ENCODE data around the gene TENM4. TPM values are rescaled to one million over a fixed set of nuclear protein-coding genes. Genes with fewer than 3 reads are reported as not detected.

Gene TENM4
- total RNA-seq, 4 donors from 2014 or later = 5.5 to 12.3 (median 8.9) TPM

DNA sequence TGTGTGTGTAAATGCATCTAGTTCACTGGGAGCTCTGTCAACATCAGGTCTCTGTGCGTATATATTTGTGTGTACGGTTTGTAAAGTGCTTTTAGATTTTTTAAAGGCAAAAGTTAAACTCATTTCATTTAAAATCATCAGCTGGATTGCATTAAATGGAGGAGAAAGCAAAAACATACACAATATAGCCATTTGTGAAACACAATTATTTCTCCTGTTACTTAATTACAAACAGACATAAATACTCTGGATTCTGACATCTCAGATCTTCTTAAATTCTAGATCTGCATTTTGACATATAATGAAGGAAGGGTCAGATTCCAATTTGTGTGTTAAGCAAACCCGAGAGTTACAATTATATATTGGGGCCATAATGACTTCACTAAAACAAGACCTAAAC lies 590.8 kb downstream of the TENM4 start:
- 85 to 96% methylated on average over 3 of the region's 3 CpGs for WGBS, 2 donors (ENCODE audit: low coverage in 1 of 2)
- no peak for ATAC-seq
- H3K9me3 ChIP-seq = no peaks in the 10 kb centered on the region
- no peak overlapping the region for H3K27ac ChIP-seq
- no peak overlapping the region for H3K4me3 ChIP-seq
- H3K27me3 ChIP-seq = no peaks in the 10 kb centered on the region
- no peaks in the 10 kb centered on the region for H3K4me1 ChIP-seq
- peaks cover 0 to 5% of the 10 kb centered on the region in 2 donors for H3K36me3 ChIP-seq
- TF ChIP-seq POLR2A (IDR thresholded peaks at IDR 0.05) (no peak), CTCF (IDR thresholded peaks at IDR 0.05) (no peak), EP300 (IDR thresholded peaks at IDR 0.05) (no peak), POLR2AphosphoS5 (IDR thresholded peaks at IDR 0.05) (no peak)

DNA sequence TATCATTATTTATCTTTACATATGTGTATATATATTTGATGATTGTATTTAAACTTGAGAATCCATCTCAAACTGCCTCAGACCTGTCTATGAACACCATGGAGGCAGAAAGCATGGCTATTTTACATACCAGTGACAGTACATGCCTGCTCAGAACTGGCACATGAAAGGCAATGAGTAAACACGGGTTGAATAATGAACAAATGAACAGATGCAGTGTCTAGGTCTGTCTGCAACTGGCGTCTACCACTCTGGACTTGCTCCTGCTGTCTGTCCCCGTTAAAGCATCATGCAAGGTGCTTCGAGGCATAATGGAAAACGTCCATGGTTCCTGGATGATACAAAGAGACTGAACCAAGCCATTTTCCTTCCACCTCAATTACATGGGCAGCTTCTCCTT lies 594.6 kb downstream of the TENM4 start:
- WGBS, 2 donors (ENCODE audit: low coverage in 1 of 2) = 76 to 82% methylated on average over 4 to 5 of the region's 5 CpGs
- no peak for ATAC-seq
- TF ChIP-seq EP300 (IDR thresholded peaks at IDR 0.05) (no peak), POLR2AphosphoS5 (IDR thresholded peaks at IDR 0.05) (no peak), CTCF (IDR thresholded peaks at IDR 0.05) (no peak), POLR2A (IDR thresholded peaks at IDR 0.05) (no peak)

GRCh38 chr11:78845496-78845895 lies 595.3 kb downstream of the TENM4 start:
- H3K27ac ChIP-seq = no peak overlapping the region
- H3K36me3 ChIP-seq = no peaks in the 10 kb centered on the region
- H3K27me3 ChIP-seq = no peaks in the 10 kb centered on the region
- H3K9me3 ChIP-seq = no peaks in the 10 kb centered on the region
- 75 to 93% methylated on average over 3 to 5 of the region's 6 CpGs for WGBS, 2 donors (ENCODE audit: low coverage in 1 of 2)
- no peak overlapping the region for H3K4me3 ChIP-seq
- ATAC-seq = no peak
- peaks cover 0 to 10% (median 3%) of the 10 kb centered on the region in 3 donors for H3K4me1 ChIP-seq
- TF ChIP-seq CTCF (IDR thresholded peaks at IDR 0.05) (no peak), POLR2AphosphoS5 (IDR thresholded peaks at IDR 0.05) (no peak), EP300 (IDR thresholded peaks at IDR 0.05) (no peak), POLR2A (IDR thresholded peaks at IDR 0.05) (no peak)

More for the DNA sequence above, 594.6 kb downstream of the TENM4 start:
- Histone ChIP-seq H3K27me3 (no peaks in the 10 kb centered on the region), H3K9me3 (no peaks in the 10 kb centered on the region), H3K4me3 (no peak overlapping the region), H3K4me1 (peaks cover 0 to 2% (median 0%) of the 10 kb centered on the region in 3 donors), H3K36me3 (no peaks in the 10 kb centered on the region), H3K27ac (no peak overlapping the region)

DNA sequence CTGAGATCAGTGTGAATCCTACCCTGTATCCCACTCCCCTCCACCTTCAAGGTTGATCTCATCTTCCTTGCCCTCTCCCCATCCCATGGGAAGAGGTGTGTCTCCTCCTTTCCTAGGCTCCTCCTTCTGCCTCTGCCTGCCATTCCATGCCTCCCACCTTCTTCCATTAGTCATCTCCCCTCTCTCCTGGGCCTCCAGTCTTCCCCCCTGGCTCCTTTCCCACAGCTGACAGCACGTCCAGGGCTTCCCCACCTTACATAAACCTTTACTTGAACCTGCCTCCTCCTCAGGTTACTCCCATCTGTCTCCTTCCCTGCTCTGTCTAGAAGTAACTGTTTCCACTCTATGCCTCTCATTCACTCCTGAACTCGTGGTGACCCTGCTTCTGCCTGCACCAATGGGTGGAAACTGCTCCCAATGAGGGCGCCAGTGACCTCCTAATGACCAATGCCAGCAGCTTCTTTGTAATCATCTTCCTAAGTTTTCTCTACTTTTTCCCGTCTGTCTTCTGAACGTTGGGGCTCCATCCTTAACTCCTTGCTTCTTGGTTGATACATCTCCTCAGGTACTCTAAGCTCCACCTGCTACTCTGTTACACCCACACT lies 599.3 kb downstream of the TENM4 start:
- Histone ChIP-seq H3K27ac (peak overlapping the region in 3 of 4 donors; percentile 50 to 69 (median 63)), H3K27me3 (no peaks in the 10 kb centered on the region), H3K4me3 (no peak overlapping the region), H3K9me3 (no peaks in the 10 kb centered on the region), H3K4me1 (peaks cover 0 to 20% (median 3%) of the 10 kb centered on the region in 3 donors), H3K36me3 (no peaks in the 10 kb centered on the region)
- TF ChIP-seq POLR2A (IDR thresholded peaks at IDR 0.05) (no peak), EP300 (IDR thresholded peaks at IDR 0.05) (no peak), POLR2AphosphoS5 (IDR thresholded peaks at IDR 0.05) (no peak), CTCF (IDR thresholded peaks at IDR 0.05) (no peak)
- ATAC-seq = no peak
- WGBS, 2 donors (ENCODE audit: low coverage in 1 of 2) = 71 to 77% methylated on average over 5 of the region's 5 CpGs

- 38 to 60% methylated on average over 1 to 3 of the region's 4 CpGs for WGBS, 2 donors (ENCODE audit: low coverage in 1 of 2)
- Histone ChIP-seq H3K27ac (peak overlapping the region; percentile 50 to 69 (median 66)), H3K4me3 (no peak overlapping the region), H3K36me3 (no peaks in the 10 kb centered on the region), H3K27me3 (no peaks in the 10 kb centered on the region), H3K9me3 (no peaks in the 10 kb centered on the region), H3K4me1 (peaks cover 0 to 20% (median 3%) of the 10 kb centered on the region in 3 donors)
- TF ChIP-seq POLR2AphosphoS5 (IDR thresholded peaks at IDR 0.05) = peak; percentile 62
- no peak for TF ChIP-seq CTCF (IDR thresholded peaks at IDR 0.05)
- peak; percentile 88 for ATAC-seq
Measured at GRCh38 chr11:78840623-78841022, 600.2 kb downstream of the TENM4 start.
